ENCODE data around the gene CERKL.

- no peak for TF ChIP-seq CTCF (IDR thresholded peaks at IDR 0.05; ENCODE audit: poor library complexity)
- TF ChIP-seq EZH2 (IDR thresholded peaks at IDR 0.05; ENCODE audit: borderline replicate concordance), result no peak
These were observed 1.5 kb upstream of the CERKL start for GRCh38 chr2:181658444-181658843.
